Stimulated activated CD4-positive, alpha-beta T cell treated with anti-CD3 and anti-CD28 coated beads, Interleukin-2, amount 100 ng/mL, for 4 hours (primary cell): ENCODE results near the gene IL9R.
"Not testable (repeated sequence)": the region's sequence is repeated elsewhere in the genome, so short reads cannot be mapped to it uniquely, and the experiment has no call there.

Experiments
- DNase-seq: peaks from one replicate; pipeline ENCODE4 v3.0.0-alpha.2; 2020; ENCODE audit warnings: low read depth

IL9R gene

GRCh38 chrX:155998761-155999510, 1.4 kb downstream of the IL9R start:
- no peak for DNase-seq

- DNase-seq: not testable (repeated sequence)
These were observed 2.3 kb downstream of the IL9R start for GRCh38 chrX:155999751-156000150.

GRCh38 chrX:156000361-156000926, 2.9 kb downstream of the IL9R start:
- no peak for DNase-seq

GRCh38 chrX:156001001-156001666, 3.6 kb downstream of the IL9R start:
- no peak for DNase-seq

GRCh38 chrX:156001667-156002021, 4.1 kb downstream of the IL9R start:
- DNase-seq: no peak

- no peak for DNase-seq
These were observed 5.0 kb downstream of the IL9R start for GRCh38 chrX:156002507-156002906.

GRCh38 chrX:156003486-156004185, 6.1 kb downstream of the IL9R start:
- no peak for DNase-seq

GRCh38 chrX:156004256-156004655, 6.8 kb downstream of the IL9R start:
- no peak for DNase-seq

GRCh38 chrX:156004740-156005139, 7.2 kb downstream of the IL9R start:
- DNase-seq: no peak

GRCh38 chrX:156005144-156005543, 7.6 kb downstream of the IL9R start:
- no peak for DNase-seq

GRCh38 chrX:156006468-156006867, 9.0 kb downstream of the IL9R start:
- DNase-seq: not testable (repeated sequence)

GRCh38 chrX:156008379-156008778, 10.9 kb downstream of the IL9R start:
- DNase-seq: not testable (repeated sequence)

GRCh38 chrX:156008915-156009314, 11.4 kb downstream of the IL9R start:
- no peak for DNase-seq

GRCh38 chrX:156009691-156010090, 12.2 kb downstream of the IL9R start:
- DNase-seq: not testable (repeated sequence)

- not testable (repeated sequence) for DNase-seq
These were observed 15.9 kb downstream of the IL9R start for GRCh38 chrX:156013286-156013953.

GRCh38 chrX:156019846-156020245, 22.4 kb downstream of the IL9R start:
- DNase-seq: not testable (repeated sequence)

- DNase-seq: not testable (repeated sequence)
These were observed 25.5 kb downstream of the IL9R start for GRCh38 chrX:156023002-156023401.

GRCh38 chrX:156024949-156025492, 27.5 kb downstream of the IL9R start:
- DNase-seq: not testable (repeated sequence)

- DNase-seq: not testable (repeated sequence)
These were observed 31.2 kb downstream of the IL9R start for GRCh38 chrX:156028653-156029237.

- DNase-seq: not testable (repeated sequence)
These were observed 31.8 kb downstream of the IL9R start for GRCh38 chrX:156029296-156029695.

GRCh38 chrX:156029707-156030442, 32.4 kb downstream of the IL9R start:
- DNase-seq: not testable (repeated sequence)
